GM19468 (cell line): ENCODE data around the gene PTPRF.
"Not testable (repeated sequence)": the region's sequence is repeated elsewhere in the genome, so short reads cannot be mapped to it uniquely, and the experiment has no call there.

Source experiments
- ATAC-seq: cut with Tn5 transposase; IDR thresholded peaks from one replicate; pipeline ENCODE4 v1.9.1; 2021; ENCODE audit warnings: mild to moderate bottlenecking, moderate library complexity, moderate number of reproducible peaks; ENCODE audit not compliant: unreplicated experiment; ENCODE audit errors: extremely low read depth

Gene PTPRF

DNA sequence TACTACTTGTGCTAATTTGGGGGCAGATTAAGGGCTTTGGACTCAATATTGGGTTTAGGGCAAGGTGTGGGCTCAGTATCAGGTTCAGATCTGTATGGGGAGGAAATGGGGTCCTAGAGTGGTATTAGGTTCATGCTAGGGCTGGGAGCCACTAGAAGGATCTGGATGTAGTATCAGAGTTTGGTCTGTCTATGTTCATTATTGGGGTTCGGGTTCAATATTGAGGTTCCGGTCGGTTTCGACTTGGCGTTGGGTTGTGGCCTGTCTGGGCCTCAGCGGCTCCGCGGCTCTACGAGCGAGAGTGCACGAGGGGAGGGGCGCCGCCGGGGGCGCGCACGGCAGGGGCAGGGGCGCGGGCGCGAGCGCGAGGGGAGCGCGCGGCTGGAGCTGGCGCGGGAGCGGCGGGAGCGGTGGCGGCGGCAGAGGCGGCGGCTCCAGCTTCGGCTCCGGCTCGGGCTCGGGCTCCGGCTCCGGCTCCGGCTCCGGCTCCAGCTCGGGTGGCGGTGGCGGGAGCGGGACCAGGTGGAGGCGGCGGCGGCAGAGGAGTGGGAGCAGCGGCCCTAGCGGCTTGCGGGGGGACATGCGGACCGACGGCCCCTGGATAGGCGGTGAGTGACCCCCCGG, at the start of gene PTPRF:
Gene PTPRF, plus strand, starts transcription at position 401 of the 624 bp plus-strand sequence. CDS start 14,193 bp downstream, outside the sequence.
- ATAC-seq: no peak

DNA sequence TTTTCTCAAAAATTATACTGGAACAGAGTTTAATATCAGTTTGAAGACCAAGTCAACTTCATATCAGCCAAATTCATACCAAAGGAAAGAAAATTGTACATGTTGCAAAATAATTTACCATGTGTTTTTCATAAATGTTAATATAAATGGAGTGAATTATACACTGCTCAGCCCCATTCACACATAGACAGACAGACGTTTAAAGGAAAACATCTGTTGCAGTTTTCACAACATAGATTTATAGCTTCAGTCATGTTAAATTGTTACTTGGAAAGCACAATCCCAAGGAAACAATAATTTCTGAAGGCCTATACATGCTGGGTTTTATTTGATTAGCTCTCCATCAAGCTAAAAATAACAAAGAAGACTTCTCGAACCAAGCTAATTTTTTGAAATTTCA, 49.2 kb upstream of the PTPRF start:
- ATAC-seq: no peak

GRCh38 chr1:43482215-43482614, 48.5 kb upstream of the PTPRF start:
- no peak for ATAC-seq

GRCh38 chr1:43484367-43484766, 46.3 kb upstream of the PTPRF start:
- ATAC-seq: no peak

- ATAC-seq: no peak
These were observed 42.5 kb upstream of the PTPRF start for GRCh38 chr1:43488165-43488564.

GRCh38 chr1:43491061-43491460, 39.6 kb upstream of the PTPRF start:
- no peak for ATAC-seq

DNA sequence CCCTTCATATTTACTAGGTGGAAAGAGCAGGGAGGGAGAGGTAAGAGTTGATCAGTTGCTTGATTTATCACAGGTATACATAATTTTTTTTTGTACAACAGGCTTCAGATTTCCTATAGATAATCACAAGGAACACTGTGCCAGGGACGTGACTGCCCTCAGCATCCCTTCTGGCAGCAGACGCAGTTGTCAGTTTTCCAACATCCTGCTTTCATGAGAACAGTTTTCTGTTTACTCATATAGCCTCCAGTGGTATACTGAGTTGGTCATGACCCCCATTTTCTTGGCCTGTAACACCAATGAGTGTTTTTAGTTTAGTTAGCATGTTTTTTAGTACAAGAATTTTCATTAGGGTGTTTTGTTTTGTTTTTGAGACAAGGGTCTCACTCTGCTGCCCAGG, 37.9 kb upstream of the PTPRF start:
- no peak for ATAC-seq

DNA sequence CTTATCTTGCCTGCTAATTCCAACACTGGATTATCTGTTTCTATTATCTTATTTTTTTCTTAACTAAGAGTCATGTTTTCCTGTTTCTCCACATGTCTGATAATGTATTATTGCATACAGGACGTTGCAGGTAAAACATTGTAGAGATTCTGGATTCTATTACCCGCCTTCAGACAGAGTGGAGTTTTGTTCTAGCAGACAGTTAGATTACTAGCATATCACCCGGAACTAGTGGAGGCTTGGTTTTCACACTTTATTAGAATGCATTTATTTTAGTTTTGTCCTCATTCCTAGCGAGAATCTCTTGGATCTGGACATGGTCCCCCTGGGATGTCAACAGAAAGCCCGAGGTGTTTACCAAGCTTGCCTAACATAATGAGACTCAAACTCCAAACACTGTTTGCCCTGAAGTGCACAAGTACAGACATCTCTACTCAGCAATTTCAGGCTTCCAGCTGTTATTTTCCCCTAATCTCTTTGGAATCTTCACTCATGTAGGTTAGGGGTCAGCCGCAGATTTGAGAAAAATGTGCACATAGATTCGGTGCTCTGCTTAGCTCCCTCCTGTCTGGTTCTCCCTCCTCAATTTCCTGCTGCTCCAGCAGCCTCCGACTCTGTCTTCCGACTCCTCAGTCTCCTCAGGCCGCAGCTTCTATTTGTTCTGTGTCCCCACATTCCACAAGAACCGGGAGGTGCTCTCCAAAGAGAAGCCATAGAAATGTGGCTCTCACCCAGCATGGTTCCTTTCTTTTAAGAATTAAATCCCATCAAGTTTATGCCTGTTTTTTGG, 36.8 kb upstream of the PTPRF start:
- ATAC-seq: no peak

- no peak for ATAC-seq
These were observed 35.5 kb upstream of the PTPRF start for GRCh38 chr1:43495204-43495603.

- ATAC-seq: no peak
These were observed 30.8 kb upstream of the PTPRF start for GRCh38 chr1:43499898-43500297.

- ATAC-seq: not testable (repeated sequence)
These were observed 28.9 kb upstream of the PTPRF start for GRCh38 chr1:43501806-43502205.

DNA sequence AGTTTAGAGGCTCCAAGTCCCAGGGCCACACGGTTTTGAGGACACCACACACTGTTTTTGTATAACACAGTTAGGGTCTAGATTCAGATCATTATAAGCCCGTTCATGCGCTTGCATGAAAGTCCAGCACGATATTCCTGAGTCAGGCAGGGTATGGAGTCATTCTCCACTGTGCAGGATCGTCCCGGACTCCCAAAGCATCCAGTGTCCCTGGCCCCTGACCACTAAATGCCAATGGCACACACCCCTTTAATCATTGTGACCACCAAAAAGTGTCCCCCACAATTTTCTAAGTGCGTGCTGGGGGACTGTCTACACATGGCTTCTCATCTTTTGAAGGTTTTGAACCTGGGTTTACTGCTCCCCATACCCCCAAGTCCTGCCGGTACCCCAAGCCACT, 27.1 kb upstream of the PTPRF start:
- no peak for ATAC-seq

GRCh38 chr1:43505077-43505780, 25.5 kb upstream of the PTPRF start:
- ATAC-seq: no peak

DNA sequence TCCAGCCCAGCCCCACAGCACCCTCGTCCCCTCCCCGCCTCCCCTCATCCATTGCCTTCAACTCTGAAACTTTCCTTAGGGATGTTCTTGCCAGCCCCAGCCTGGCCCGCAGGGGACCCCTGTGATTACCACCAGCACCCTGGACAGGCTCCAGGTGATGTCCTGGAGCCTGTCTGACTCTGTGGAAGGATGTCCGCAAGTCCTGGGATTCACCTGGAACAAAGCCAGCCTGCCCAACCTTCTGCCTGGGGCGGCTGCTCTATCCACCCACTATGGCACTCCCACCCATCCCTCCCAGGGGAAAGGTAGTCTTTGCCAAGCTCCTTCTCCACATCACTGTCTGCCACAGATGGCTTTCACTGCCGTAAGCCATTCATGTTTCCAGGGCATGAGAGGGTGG, 24.4 kb upstream of the PTPRF start:
- ATAC-seq: no peak

DNA sequence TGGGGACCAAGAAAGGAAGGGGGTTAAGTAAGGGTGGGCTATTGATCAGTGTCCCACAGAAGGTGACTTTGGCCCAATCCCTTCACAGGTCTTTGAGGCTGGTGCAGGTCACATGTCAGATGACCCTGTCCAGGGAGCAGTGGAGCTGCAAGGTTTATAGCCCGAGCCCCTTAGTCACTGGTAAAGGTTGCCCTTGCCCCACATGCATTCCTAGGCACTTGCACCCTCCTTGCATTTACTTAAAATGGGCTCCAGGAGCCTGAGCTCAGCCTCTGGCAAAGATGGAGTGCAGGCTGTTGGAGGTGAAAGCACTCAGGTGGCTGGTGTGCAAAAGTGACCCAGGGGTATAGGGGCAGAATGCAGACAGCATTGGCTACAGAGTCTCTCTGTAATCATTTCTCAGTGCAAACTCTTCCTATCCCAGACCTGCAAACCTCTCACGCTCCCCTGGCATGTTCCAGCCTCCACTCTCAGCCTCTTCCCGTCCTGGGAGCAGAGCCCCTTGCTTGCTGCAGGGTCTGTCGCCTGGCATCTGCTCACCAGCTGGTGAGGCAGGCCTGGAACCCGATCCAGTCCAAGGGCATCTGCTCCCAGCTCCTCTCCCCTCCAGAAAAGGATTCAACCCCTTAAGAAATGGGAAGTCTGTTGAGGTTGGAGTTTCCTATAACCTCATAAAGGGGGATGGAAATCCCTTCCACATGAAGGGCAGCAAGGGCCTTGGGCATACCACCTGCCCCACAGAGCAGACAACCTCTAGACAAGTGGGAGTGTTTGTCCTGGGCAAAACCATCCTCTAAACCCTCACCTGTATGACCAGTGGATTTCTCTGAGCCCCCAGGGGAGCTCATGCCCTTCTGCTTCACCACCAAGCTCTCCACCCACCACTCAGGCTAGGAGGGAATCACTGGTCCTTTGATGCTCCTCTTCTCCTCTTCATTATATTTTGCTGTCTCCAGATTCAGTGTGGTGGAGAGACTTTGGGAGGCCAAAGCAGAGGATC, 23.1 kb upstream of the PTPRF start:
- no peak for ATAC-seq

- no peak for ATAC-seq
These were observed 21.5 kb upstream of the PTPRF start for GRCh38 chr1:43509007-43509739.

- ATAC-seq: no peak
These were observed 20.8 kb upstream of the PTPRF start for GRCh38 chr1:43509740-43510375.

DNA sequence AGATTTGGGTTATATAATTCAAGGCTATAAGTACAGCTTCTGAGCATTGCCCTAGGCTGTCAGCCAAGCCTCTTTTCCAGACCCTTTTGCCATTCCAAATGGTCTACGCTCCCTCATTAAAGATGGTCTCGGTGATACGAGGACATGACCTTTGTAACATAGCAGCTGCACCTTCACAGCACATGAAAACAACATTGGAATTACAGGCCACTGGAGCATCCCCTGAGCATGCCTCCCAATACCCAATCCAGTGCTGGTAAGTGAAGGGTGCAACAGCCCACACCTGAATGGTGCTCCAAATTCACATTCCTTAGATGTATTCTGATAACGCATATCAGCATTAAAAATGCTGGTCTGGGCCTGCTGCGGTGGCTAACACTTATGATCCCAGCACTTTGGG, 20.1 kb upstream of the PTPRF start:
- ATAC-seq: no peak

DNA sequence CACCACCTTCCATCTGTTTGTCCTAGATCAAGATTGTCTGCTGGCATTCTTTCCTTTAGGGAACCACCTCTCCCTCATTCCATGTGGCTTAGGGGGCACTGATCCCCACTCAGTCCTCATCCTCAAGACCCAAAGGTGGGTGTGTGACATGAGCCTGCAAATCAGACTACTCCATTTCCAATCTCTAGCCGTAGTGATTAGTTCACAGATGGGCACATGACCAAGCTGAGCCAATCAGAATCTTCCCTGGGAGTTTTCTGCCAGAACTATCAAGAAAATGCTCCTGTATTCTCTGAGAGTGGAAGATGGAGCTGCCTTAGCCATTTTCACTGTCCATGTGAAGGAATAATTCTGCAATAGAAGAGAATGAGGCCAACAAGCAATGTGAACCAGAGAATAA, 19.3 kb upstream of the PTPRF start:
- ATAC-seq: no peak
